ENCODE measurements around the gene ATP12A.

Gene ATP12A

GRCh38 chr13:24670174-24670573, 10.0 kb upstream of the ATP12A start:
- no peak for TF ChIP-seq CTCF (conservative IDR thresholded peaks at IDR 0.05; ENCODE audit: low read depth, low read length)
- no peaks in the 10 kb centered on the region for H3K79me2 ChIP-seq (ENCODE audit: insufficient read depth, low read depth)
- H3K4me3 ChIP-seq (IDR thresholded peaks at IDR 0.05; ENCODE audit: insufficient read depth, low read depth, low read length), result no peak overlapping the region
- no peak overlapping the region for H3K4me2 ChIP-seq
- H3K36me3 ChIP-seq (ENCODE audit: insufficient read depth), result no peaks in the 10 kb centered on the region
- H4K20me1 ChIP-seq (ENCODE audit: insufficient read depth), result no peaks in the 10 kb centered on the region
- no peaks in the 10 kb centered on the region for H3K4me1 ChIP-seq (ENCODE audit: low read depth, poor library complexity, severe bottlenecking)
- H3K27me3 ChIP-seq (ENCODE audit: insufficient read depth, low read depth), result no peaks in the 10 kb centered on the region
- H3K9ac ChIP-seq, result no peak overlapping the region
- H2AFZ ChIP-seq (ENCODE audit: low read depth), result no peak overlapping the region
- H3K27ac ChIP-seq, result no peak overlapping the region

GRCh38 chr13:24670961-24671381, 9.2 kb upstream of the ATP12A start:
- Histone ChIP-seq H3K79me2 (ENCODE audit: insufficient read depth, low read depth) (no peaks in the 10 kb centered on the region), H3K27ac (no peak overlapping the region), H3K36me3 (ENCODE audit: insufficient read depth) (no peaks in the 10 kb centered on the region), H3K4me1 (ENCODE audit: low read depth, poor library complexity, severe bottlenecking) (no peaks in the 10 kb centered on the region), H3K4me2 (0 out of 2 replicates have a peak overlapping the region, but pooled peaks have one; percentile 22), H3K9ac (no peak overlapping the region), H3K27me3 (ENCODE audit: insufficient read depth, low read depth) (no peaks in the 10 kb centered on the region), H4K20me1 (ENCODE audit: insufficient read depth) (no peaks in the 10 kb centered on the region), H3K4me3 (IDR thresholded peaks at IDR 0.05; ENCODE audit: insufficient read depth, low read depth, low read length) (no peak overlapping the region), H2AFZ (ENCODE audit: low read depth) (peak overlapping the region; percentile 32; the same call in 1 of the 2 replicates)
- TF ChIP-seq CTCF (conservative IDR thresholded peaks at IDR 0.05; ENCODE audit: low read depth, low read length), result no peak

- Histone ChIP-seq H3K27me3 (ENCODE audit: insufficient read depth, low read depth) (no peaks in the 10 kb centered on the region), H3K4me1 (ENCODE audit: low read depth, poor library complexity, severe bottlenecking) (no peaks in the 10 kb centered on the region), H3K4me3 (IDR thresholded peaks at IDR 0.05; ENCODE audit: insufficient read depth, low read depth, low read length) (no peak overlapping the region), H2AFZ (ENCODE audit: low read depth) (peak overlapping the region; percentile 32), H3K4me2 (0 out of 2 replicates have a peak overlapping the region, but pooled peaks have one; percentile 22), H3K27ac (no peak overlapping the region), H3K79me2 (ENCODE audit: insufficient read depth, low read depth) (no peaks in the 10 kb centered on the region), H4K20me1 (ENCODE audit: insufficient read depth) (no peaks in the 10 kb centered on the region), H3K36me3 (ENCODE audit: insufficient read depth) (no peaks in the 10 kb centered on the region), H3K9ac (no peak overlapping the region)
- TF ChIP-seq CTCF (conservative IDR thresholded peaks at IDR 0.05; ENCODE audit: low read depth, low read length), result peak; percentile 58
Measured at GRCh38 chr13:24671386-24672113, 8.7 kb upstream of the ATP12A start.

GRCh38 chr13:24672141-24673132, 7.8 kb upstream of the ATP12A start:
- Histone ChIP-seq H3K79me2 (ENCODE audit: insufficient read depth, low read depth) (no peaks in the 10 kb centered on the region), H3K4me3 (IDR thresholded peaks at IDR 0.05; ENCODE audit: insufficient read depth, low read depth, low read length) (no peak overlapping the region), H3K4me2 (no peak overlapping the region), H3K27ac (no peak overlapping the region), H3K36me3 (ENCODE audit: insufficient read depth) (no peaks in the 10 kb centered on the region), H3K9ac (no peak overlapping the region), H3K4me1 (ENCODE audit: low read depth, poor library complexity, severe bottlenecking) (no peaks in the 10 kb centered on the region), H4K20me1 (ENCODE audit: insufficient read depth) (no peaks in the 10 kb centered on the region), H2AFZ (ENCODE audit: low read depth) (no peak overlapping the region), H3K27me3 (ENCODE audit: insufficient read depth, low read depth) (no peaks in the 10 kb centered on the region)
- no peak for TF ChIP-seq CTCF (conservative IDR thresholded peaks at IDR 0.05; ENCODE audit: low read depth, low read length)
